Cardiac muscle cell (in vitro differentiated cells and primary cell): ENCODE data around the gene R3HDM2. TPM values are rescaled to one million over a fixed set of nuclear protein-coding genes. Genes with fewer than 3 reads are reported as not detected.
"Not testable (repeated sequence)": the region's sequence is repeated elsewhere in the genome, so short reads cannot be mapped to it uniquely, and the experiment has no call there.

ENCODE experiments used
- DNase-seq, 2 donors: peaks; one replicate each; pipeline versions ENCODE4 v3.0.0 to v3.0.0-alpha.2; 2010 to 2017; ENCODE audit warnings: low read depth in 1 of 2, low spot score in 1 of 2
- H3K27ac ChIP-seq: fragments of 200-600 bp; sonication (generic); 2 replicates; pipeline ENCODE4 v1.5.1; 2016
- H3K27me3 ChIP-seq: fragments of 200-600 bp; sonication (generic); 2 replicates; pipeline ENCODE4 v1.6.0; 2016; ENCODE audit warnings: control low read depth
- H3K36me3 ChIP-seq: fragments of 200-600 bp; sonication (generic); 2 replicates; pipeline ENCODE4 v1.5.1; 2016; ENCODE audit warnings: control low read depth
- H3K4me1 ChIP-seq: fragments of 200-600 bp; sonication (generic); 2 replicates; pipeline ENCODE4 v1.8.1; 2017; ENCODE audit warnings: low read depth, mild to moderate bottlenecking, mixed run types
- H3K4me3 ChIP-seq: fragments of 200-600 bp; sonication (generic); 2 replicates; pipeline ENCODE4 v1.5.1; 2016; ENCODE audit warnings: mild to moderate bottlenecking
- H3K9me3 ChIP-seq: fragments of 200-600 bp; sonication (generic); 2 replicates; pipeline ENCODE4 v1.5.1; 2017; ENCODE audit warnings: low read depth, mild to moderate bottlenecking, control low read depth
- polyA plus RNA-seq: library from polyadenylated mRNA; unstranded; fragments of >200 nt; fragmentation: Nextera tagmentation; extraction: Ambion mirVana; gene quantifications from 2 replicates; pipeline ENCODE4 v1.2.1, GENCODE V29; 2016
- total RNA-seq: library from RNA; depleted of rRNA; stranded (reverse); fragments of >200 nt; gene quantifications from 2 replicates; pipeline ENCODE4 v1.2.3, GENCODE V29; 2016
- TF ChIP-seq, protein P1 (sequence below): IDR thresholded peaks from 2 replicates; pipeline ENCODE4 v1.5.1; 2012; ENCODE audit warnings: low read depth, mild to moderate bottlenecking, low read length

The R3HDM2 gene
- total and polyA plus RNA-seq, 2 experiments from 2014 or later: 23.3 to 59.9 TPM

DNA sequence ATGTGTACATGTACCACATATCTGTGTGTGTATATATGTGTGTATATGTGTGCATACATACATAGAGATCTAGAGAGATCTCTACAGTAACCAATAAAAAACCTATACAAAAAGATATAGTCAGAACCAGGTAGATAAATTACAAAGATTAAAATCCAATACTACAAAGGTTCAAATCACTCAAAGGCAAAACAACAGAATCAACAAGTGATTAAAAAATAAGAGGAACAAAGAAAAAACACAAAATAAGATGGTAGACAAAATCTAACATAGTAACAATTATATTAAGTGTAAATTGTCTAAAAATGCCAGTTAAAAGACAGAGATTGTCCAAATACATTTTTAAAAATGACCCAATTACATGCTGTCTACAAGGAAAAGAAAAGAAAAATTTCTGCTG lies 83.6 kb downstream of the R3HDM2 start:
- no peaks in the 10 kb centered on the region for H3K36me3 ChIP-seq
- H3K4me3 ChIP-seq: no peak overlapping the region
- H3K27me3 ChIP-seq: no peaks in the 10 kb centered on the region
- peaks cover 19% of the 10 kb centered on the region for H3K4me1 ChIP-seq
- no peaks in the 10 kb centered on the region for H3K9me3 ChIP-seq
- DNase-seq: no peak
- TF ChIP-seq, protein P1, sequence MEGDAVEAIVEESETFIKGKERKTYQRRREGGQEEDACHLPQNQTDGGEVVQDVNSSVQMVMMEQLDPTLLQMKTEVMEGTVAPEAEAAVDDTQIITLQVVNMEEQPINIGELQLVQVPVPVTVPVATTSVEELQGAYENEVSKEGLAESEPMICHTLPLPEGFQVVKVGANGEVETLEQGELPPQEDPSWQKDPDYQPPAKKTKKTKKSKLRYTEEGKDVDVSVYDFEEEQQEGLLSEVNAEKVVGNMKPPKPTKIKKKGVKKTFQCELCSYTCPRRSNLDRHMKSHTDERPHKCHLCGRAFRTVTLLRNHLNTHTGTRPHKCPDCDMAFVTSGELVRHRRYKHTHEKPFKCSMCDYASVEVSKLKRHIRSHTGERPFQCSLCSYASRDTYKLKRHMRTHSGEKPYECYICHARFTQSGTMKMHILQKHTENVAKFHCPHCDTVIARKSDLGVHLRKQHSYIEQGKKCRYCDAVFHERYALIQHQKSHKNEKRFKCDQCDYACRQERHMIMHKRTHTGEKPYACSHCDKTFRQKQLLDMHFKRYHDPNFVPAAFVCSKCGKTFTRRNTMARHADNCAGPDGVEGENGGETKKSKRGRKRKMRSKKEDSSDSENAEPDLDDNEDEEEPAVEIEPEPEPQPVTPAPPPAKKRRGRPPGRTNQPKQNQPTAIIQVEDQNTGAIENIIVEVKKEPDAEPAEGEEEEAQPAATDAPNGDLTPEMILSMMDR: no peak
- H3K27ac ChIP-seq: no peak overlapping the region

DNA sequence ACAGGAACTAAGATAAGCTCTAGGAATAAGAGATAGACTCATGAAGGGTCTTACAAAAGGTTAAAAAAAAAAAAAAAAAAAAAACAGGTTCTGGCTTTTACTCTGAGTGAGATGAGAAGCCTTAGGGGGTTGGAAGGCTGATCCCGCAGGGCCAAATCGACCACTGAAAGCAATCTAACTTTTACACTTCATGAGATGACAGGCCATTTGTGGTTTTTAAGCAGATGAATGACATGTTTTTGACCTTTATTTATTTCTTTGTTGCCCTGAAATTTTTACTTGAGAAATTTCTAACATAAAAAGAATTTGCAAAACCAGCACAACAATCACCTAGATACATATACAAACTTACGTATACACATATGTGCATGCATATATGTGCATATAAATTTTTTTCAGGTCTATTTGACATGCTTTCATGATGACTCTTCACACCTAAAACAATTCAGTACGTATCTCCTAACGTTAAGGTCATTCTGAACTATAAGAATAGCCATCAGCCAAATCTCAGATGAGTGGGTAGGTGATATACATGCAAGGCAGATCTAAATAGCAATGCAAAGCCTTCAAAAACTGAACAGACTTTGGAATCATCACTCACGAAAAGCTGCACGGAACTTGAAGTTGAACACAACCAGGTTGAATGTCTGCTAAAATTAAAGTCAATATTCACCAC lies 87.0 kb downstream of the R3HDM2 start:
- H3K27ac ChIP-seq: peak overlapping the region; percentile 22
- no peaks in the 10 kb centered on the region for H3K9me3 ChIP-seq
- TF ChIP-seq, protein P1: no peak
- no peaks in the 10 kb centered on the region for H3K36me3 ChIP-seq
- no peaks in the 10 kb centered on the region for H3K27me3 ChIP-seq
- no peak overlapping the region for H3K4me3 ChIP-seq
- no peak for DNase-seq
- H3K4me1 ChIP-seq: peaks cover 47% of the 10 kb centered on the region

DNA sequence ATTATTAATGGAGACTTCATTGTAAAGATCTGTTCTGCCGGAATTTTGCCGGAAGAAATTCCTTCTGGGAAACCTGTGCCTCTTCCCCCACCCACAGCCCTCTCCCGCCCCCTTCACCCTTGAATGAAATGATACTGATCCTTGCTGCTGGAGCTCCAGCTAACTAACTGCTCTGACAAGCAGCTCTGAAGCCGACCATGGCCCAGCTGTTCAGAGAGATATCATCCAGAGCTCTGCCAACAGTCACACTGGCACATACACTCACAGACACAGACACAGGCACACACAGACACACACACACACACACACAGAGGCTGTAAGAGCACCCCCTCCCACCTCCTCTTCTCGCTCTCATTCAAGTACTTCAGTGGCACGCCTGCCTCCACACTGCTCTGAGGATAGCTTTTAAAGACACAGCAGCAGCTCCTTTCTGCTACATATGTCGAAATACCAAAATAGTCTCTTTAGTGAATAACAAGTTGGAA lies 88.6 kb downstream of the R3HDM2 start:
- no peaks in the 10 kb centered on the region for H3K27me3 ChIP-seq
- H3K27ac ChIP-seq: peak overlapping the region; percentile 72
- TF ChIP-seq, protein P1: no peak
- peaks cover 47% of the 10 kb centered on the region for H3K4me1 ChIP-seq
- no peaks in the 10 kb centered on the region for H3K9me3 ChIP-seq
- peak; percentile 72 to 83 for DNase-seq
- H3K4me3 ChIP-seq: no peak overlapping the region
- H3K36me3 ChIP-seq: no peaks in the 10 kb centered on the region

DNA sequence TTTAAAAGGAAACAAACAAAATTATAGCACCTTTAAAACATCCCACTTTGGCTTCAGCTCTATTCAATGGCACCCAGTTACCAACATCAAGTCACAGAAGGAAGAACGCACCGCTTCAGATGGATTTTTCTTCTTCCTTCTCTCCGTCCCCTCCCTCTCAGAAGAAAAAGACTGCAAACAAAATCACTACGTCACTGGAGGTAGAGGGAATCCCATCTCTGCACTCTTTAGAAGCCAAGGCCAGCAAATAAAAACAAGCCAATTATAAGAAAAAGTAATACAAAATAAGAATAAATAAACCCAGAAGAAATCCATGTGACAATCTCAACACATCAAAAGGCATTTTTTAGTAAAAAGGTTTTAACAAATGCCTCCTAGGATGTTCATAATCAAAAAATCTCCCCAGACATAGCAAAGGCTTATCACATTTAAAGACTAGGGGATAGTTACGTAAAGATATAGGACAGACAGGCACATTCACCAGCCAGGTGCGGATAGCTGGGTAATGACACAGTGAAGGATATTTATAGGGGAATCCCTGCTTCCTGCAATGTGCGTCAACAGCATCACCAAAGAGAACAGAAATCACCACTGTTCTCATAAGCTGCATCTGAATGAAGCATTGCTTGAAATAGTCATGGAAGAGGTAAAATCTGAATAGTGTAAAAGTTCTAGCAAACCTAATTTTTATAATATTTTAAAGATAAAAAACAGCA lies 89.4 kb downstream of the R3HDM2 start:
- H3K4me3 ChIP-seq: no peak overlapping the region
- peak in 1 of 2 donors; percentile 30 for DNase-seq
- H3K27me3 ChIP-seq: no peaks in the 10 kb centered on the region
- no peaks in the 10 kb centered on the region for H3K36me3 ChIP-seq
- H3K9me3 ChIP-seq: no peaks in the 10 kb centered on the region
- peak overlapping the region; percentile 72 for H3K27ac ChIP-seq
- peaks cover 47% of the 10 kb centered on the region for H3K4me1 ChIP-seq
- TF ChIP-seq, protein P1: no peak

DNA sequence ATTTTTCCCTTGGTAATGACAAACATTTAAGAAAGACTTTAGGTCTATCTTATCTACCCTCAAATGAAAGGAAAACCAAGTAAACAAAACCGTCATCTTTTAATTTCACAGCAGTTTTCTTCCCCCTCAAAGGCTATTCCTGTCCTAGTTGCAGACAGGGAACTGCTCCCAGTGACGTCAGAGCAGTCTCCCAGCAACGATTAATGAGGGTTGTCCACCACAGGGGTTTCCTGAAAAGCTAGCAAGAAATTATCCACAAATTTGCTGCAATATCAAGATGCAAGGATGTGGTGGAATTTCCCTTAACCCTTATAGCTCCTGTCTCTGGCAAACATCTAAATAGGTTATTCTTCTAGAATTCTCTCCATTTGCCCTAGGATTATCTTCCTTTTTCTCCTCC lies 90.7 kb downstream of the R3HDM2 start:
- Histone ChIP-seq H3K27ac (peak overlapping the region; percentile 49), H3K9me3 (no peaks in the 10 kb centered on the region), H3K27me3 (no peaks in the 10 kb centered on the region), H3K4me1 (peaks cover 47% of the 10 kb centered on the region), H3K4me3 (no peak overlapping the region), H3K36me3 (no peaks in the 10 kb centered on the region)
- peak; percentile 77 to 92 for DNase-seq
- TF ChIP-seq, protein P1: no peak

DNA sequence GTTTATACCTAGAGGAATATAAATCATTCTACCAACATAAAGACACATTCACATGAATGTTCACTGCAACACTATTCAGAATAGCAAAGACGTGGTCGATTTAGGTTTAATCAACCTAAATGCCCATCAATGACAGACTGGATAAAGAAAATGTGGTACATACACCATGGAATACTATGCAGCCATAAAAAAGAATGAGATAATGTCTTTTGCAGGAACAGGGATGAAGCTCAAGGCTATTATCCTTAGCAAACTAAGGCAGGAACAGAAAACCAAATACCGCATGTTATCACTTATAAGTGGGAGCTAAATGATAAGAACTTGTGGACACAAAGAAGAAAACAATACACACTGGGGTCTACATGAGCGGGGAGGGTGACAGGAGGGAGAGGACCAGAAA lies 94.5 kb downstream of the R3HDM2 start:
- not testable (repeated sequence) for H3K27ac ChIP-seq, H3K36me3 ChIP-seq, H3K4me3 ChIP-seq, H3K9me3 ChIP-seq, DNase-seq, H3K27me3 ChIP-seq
- peaks cover 19% of the 10 kb centered on the region for H3K4me1 ChIP-seq
